HG02943 (cell line): ENCODE data around the gene RIMBP3C.
"Not testable (repeated sequence)": the region's sequence is repeated elsewhere in the genome, so short reads cannot be mapped to it uniquely, and the experiment has no call there.

ENCODE experiments used
- ATAC-seq: cut with Tn5 transposase; IDR thresholded peaks from one replicate; pipeline ENCODE4 v1.9.1; 2021; ENCODE audit warnings: mild to moderate bottlenecking, low read depth, moderate library complexity; ENCODE audit not compliant: unreplicated experiment

The RIMBP3C gene

DNA sequence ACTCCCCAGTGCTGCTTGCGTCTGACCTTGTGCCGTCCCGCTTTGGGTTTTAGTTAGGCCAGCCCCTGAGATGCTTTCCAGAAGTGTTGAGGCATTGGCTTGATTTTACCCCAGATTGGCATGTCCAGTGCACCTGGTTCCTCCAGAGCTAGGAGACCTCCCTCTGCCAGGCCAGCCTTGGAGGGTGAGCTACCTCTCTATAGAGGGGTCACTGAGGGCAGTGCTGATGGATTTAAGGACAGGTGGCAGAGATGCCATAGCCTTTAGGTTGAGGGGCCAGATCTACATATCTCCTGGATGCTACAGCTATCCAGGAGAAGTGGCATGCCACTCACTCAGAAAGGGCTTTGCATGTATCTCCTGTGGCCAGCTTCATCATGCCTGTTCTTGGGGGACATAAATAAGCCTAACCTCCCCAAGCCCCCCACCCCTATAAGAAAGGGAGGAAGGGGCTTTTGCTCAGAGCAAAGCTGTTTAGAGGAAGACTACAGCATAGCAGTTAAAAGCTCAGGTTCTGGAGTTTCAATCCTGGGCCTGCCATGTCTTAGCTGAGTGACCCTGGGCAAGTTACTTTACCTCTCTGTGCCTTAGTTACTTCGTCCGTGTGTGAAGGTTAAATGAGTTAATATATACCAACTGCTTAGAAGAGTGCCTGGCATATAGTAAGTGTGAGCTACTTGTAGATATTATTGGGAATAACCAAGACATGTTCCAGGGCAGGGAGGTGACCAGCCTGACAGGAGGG is 22.7 kb upstream of the RIMBP3C start:
- no peak for ATAC-seq

DNA sequence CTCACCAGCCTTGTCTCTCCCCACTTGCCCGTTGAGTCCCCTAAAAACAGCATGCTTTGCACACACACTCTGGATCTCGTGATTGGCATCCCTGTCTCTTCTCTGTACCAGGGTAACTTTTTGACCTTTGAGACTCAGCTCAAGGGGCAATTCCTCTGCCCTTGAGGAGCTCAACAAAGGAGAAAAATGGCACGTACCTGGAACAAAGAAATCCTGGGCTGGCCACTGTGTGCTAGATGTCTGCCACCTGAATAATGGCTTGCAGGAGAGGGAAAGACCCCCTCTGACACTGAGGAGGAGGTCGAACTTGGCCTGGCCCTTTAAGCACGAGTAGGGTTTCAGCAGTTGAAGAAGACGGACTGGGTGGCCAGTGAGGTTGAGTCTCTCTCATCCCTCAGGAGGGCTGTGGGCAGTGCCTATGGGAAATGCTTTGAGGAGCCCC is 22.1 kb upstream of the RIMBP3C start:
- ATAC-seq, result no peak

DNA sequence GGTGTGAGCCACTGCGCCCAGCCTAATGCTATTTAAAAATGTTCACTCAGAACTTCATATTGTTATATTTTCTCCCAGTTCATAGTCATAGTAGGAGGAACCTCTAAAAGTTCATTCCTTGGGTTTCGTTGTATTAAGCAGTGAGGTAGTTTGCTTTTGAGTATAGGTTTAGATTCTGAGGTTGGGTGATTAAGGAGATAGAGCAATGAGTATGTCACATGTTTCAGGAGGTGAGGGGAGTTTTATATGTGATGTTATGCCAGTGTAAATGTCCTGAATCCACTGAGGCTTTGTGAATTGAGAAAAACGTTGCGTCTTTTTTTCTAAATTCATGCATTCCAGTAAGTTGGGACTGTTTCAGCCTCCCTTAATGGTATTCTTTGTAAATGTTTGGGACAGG is 20.4 kb upstream of the RIMBP3C start:
- ATAC-seq, result no peak

DNA sequence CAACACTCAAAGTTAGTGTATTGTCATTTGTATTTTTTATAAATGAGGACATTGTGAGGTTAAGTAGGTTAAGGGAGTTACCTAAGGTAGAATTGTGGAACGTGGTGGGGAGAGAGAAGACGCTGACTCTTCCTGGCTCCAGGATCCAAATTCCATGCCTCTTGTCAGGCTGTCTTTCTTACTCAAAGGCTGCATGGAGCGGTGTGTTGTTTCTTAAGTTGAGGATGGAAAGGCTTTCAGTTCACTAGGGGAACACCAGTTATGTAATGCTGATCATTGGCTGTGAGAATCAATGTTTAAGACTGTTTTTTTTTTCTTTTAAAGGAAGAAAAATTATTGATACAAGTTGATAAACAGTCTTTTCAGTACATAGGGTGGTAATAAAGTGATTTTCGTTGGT is 19.1 kb upstream of the RIMBP3C start:
- ATAC-seq, result no peak

DNA sequence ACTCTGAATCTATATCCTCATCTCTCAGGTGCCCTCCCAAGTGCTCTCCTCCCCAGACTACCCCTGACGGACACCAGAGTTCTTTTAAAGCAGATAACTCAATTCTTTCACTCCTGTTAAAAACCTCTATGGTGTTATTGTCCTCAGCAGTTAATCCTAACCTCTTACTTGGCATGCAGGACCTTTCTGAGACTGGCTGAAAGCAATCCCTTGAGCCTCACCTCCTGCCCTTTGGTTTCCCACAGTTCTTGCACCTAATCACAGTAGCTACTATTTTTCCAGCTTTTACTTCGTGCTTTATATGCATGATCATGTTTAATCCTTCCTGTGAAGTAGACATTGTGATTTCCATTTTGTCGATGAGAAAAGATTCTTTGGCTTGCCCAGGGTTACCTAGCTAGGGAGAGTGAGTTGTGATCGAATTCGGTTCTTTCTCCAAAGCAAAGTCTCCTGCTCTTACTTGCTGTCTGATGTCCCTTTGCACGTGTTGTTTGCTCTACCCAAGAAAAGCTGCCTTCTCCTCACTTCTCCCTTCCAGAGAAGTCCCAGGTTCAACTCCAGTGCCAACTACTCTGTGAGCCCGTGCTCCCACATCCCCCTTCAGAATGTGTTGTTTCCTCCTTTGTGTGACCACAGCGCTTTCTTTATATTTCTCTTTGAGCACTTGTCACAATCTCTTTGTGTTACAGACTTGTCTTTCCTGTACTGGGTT is 18.4 kb upstream of the RIMBP3C start:
- no peak for ATAC-seq

DNA sequence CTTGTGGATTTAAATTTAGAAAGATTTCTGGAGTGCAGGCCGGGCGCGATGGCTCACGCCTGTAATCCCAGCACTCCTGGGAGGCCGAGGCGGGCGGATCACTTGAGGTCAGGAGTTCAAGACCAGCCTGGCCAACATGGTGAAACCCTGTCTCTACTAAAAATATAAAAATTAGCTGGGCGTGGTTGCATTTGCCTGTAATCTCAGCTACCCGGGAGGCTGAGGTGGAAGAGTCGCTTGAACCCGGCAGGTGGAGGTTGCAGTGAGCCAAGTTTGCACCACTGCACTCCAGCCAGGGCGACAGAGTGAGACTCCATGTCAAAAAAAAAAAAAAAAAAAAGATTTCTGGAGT is 17.8 kb upstream of the RIMBP3C start:
- not testable (repeated sequence) for ATAC-seq

DNA sequence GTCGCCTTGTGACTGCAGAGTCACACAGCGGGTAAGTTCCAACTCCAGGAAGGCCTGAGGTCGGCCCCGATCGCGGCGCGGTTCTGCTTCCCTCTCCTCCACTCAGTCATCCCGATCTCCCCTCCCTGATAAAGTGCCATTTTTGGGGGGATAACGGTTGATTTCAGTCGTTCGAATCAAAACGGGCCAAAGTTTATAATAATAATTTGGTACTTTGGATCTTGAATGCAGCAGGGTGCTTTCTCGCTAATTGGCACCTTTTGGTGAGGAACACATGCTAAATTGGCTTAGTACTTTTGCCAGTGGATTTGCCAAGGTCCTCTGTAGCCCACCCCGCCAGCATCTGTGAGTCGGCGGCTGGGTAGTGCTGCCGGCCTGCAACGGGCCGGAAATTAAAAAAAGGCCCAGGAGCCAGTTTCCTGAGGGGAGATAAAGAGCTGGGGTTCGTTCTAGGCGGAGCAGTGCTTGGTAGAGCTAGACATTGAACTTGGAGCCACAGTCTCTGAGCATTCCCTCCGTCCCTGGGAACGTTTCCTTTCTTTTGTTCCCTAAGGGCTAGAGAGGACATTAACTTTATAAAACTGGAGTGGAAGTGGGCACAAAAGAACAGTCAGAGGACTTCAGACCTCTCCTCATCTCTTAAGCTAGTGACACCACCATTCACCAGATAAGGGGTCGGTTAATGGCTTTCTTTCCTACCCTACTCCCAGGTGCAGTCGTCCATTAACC is 17.2 kb upstream of the RIMBP3C start:
- no peak for ATAC-seq

DNA sequence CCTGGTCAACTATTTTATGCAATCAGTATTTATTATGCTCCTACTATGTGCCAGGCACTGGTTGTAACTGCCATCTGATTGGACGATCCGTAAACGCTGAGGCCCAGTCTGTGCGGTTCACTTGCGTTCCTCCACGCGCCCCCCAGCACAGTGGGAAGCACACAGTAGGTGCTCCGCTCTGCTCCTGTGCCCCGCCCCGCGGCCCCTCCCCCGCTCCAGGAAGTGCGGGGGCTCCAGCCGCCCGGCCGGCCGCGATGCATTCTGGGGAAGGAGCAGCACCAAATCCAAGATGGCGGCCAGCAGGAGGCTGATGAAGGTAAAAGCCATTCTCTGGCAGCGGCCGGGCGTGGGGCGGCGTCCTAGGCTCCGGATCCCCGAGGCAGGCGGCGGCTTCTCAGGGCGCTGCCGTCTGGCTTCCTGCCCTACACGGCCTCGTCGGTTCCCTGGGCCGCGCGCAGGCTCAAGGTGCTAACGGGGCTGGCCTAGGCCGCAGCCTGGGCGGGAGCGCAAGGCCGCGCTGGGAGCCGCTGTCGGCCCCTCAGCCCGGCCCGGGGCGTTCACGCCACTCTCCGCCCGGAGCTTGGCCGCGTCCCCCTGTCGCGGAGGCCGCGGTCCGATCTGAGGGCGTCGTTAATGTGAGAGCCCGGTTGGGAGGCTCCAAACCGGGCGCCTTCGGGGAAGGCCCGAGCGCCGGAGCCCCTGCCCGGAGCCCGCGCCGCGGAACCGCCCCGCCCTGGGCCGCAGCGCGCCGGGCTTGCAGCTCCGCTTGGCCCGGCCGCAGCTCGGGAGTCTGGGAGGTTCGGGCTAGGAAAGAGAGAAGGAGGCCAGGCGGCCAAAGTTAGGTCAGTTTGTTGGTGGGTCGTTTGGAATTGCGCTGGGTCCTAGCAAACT is 16.4 kb upstream of the RIMBP3C start, which contains the start of gene UBE2L3:
Gene UBE2L3, plus strand, starts transcription at position 259 of the 891 bp plus-strand sequence. Its CDS starts 31 bp downstream, at position 290.
- no peak for ATAC-seq

DNA sequence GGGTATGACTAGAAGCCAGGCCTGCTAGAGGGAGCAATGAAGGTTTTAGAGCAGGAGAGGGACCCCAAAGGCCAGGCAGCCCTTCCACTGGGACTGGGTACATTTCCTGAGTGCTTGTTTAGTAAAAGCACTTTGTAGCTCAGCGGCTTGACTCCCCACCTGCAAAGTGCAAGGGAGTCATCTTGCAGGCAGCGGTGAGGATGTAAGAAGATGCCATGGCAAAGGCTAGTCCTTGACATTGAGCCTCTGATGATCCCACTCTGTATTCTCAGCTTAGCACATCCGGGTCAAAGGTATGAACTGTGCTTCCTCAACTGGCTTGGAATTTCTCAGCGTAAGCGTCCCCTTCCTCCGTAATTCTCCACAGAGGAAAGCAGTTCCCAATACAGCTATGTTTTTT is 13.2 kb upstream of the RIMBP3C start:
- no peak for ATAC-seq

DNA sequence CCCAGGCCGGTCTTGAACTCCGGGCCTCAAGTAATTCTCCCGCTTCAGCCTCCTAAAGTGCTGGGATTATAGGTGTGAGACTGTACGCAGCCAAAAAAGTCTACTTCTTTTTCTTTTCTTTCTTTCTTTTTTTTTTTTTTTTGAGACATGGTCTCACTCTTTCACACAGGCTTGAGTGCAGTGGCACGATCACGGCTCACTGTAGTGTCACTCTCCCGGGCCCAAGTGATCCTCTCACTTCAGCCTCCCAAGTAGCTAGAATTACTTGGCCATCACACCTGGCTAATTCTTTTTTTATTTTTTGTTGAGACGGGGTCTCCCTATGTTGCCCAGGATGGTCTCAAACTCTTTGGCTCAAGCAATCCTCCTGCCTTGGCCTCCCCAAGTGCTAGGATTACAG is 12.7 kb upstream of the RIMBP3C start:
- no peak for ATAC-seq

DNA sequence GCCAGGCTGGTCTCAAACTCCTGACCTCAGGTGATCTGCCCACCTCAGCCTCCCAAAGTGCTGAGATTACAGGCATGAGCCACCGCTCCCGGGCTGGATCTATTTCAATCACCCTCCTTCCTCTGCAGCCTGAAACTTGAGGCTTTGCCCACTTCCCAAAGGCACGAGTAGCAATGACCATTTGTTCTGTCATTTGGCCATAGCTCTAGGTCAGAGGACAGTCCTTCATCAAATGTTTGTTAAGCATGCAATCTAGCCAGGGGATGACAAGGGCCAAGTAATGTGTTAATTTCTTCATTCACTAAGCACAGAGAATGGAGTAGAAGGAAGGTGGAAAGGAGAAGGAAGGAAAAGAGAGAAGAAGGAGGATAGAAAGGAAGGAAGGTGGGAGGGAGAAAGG is 9.4 kb upstream of the RIMBP3C start:
- not testable (repeated sequence) for ATAC-seq

DNA sequence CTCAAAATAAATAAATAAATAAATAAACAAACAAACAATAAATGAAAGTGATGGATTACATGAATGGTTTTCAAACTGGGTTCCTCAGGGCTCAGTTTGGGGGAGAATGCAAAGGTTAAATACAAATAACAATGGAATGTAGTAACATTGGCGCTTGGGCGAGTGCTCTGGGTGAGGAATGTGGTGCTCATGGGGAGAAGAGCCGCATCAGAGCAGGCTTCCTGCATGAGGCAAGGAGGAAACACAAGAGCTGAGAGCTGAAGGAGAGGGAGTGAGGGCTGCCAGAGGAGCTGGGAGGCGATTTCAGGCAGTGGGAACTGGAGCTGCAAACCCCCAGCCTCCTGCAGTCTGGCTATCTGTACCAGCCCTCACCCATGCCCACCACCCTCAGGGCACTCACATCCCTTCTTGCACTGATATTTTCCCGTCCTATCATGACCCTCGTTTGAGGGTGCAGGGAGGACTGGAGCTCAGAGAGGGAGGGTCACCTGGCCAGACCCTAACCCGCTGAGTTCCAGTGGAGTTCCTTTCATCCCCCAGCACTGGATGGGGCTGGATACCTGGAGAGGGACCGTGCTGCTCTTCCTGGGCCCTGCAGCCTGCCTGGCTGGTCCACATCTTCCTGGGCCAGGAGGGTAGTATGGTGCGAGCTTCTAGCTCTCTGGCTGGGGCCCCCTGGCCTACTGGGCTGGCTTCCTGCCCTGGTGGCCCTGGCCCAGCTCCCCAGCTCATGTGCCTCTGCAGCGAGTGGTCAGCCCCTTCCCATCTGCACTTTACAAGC is 8.3 kb upstream of the RIMBP3C start:
- ATAC-seq, result not testable (repeated sequence)

DNA sequence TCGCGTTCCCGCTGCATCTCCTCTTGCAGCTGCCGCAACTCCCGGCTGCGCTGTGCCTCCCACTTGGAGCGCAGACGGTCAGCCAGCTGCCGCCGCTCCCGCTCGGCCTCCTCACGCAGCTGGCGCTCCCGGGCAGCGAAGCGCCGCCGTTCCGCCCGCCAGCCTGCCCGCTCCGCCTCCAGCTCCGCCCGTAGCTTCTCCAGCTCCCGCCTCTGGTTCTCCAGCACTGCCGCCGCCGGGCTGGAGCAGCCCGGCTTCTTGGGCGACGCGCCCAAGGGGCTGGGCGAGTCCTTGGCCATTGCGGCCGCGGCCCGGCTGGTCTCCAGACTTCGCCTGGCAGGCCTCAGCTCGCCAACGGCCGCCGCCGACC is 598 bp downstream of the RIMBP3C start:
- not testable (repeated sequence) for ATAC-seq

DNA sequence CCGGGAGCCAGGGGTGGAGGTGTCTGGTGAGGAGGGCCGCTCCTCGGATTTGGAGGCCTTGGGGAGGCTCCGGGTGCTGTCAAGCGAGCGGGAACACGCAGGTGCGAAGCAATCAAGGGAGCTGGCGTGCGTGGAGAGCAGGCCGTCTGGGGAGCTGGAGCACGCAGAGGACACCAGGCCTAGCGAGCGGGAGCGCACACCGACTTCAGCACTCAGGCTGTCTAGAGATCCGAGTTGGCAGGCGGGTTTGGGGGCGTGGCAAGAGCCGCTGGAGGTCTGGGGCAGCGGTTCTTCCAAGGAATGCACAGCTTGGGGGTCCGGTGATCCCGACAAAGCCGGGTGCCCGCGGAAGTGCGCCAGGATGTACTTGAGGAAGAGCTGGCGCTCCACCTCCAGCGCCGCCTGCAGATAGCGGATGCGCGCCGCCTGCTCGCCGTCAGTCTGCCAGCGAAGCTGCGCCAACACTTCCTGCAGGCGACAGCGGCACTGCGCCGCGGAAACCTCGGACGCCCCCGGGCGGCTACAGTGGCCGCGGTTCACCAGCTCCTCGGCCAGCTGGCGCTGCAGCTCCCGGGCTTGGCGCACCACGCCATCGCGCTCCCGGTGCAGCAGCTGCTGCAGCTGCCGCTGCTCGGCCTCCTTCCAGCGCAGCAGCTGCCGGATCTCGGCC is 1.1 kb downstream of the RIMBP3C start:
- not testable (repeated sequence) for ATAC-seq

DNA sequence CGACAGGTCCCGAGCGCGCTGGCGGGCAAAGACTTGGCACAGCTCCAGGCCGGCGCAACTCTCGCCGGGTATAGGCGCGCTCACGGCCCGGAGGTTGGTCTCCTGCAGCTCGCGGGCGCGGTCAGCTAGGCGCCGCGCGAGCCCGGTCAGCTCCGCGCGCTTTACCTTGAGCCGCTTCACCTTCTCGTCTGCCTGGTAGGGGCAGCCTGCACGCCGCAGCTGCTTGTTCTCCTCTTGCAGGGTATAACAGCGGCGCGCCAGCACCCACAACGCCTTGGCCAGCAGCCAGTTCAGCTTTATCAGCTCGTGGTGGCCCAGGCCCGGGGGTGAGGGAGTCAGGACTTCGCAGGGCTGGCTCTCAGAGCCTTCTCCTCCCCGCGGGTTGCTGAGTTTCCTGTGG is 1.7 kb downstream of the RIMBP3C start:
- not testable (repeated sequence) for ATAC-seq

DNA sequence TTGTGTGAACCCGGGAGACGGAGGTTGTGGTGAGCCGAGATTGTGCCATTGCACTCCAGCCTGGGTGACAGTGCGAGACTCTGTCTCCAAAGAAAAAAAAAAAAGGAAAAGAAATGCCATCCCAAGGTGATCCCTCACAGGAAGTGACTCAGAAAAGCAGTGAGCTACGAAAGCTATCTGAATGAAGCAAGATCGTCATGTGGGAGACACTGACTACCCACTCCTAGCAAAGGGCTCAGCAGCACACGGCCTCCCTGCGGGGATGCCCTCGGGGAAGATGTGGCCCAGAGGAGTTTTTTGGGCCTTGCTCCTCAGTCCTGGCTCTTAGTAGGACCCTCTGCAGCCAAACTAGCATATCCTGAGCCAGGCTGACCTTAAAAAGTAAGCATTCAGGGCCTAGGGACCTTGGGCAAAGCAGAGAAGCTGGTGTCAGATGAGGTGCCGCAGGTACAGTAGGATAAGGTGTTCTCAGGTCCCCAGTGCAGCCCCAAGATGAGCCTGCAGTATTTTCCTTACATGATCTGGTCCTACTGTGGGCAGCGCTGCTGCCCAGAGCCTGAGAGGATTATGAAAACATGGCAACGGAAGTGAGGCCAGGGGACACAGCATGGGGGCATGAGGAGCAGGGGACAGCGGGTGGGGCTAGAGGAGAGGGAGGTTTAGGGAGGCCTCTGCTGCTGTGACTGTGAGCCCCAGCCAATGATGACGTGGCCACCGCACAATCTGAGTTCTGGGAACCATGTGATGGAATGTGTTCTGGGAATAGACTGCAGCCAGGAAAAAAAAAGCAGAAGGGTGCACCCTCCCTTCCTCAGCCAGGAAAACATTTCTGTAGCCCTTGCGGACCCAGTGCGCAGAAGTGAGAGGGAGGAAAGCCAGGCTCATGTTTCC is 6.6 kb downstream of the RIMBP3C start:
- ATAC-seq, result not testable (repeated sequence)

DNA sequence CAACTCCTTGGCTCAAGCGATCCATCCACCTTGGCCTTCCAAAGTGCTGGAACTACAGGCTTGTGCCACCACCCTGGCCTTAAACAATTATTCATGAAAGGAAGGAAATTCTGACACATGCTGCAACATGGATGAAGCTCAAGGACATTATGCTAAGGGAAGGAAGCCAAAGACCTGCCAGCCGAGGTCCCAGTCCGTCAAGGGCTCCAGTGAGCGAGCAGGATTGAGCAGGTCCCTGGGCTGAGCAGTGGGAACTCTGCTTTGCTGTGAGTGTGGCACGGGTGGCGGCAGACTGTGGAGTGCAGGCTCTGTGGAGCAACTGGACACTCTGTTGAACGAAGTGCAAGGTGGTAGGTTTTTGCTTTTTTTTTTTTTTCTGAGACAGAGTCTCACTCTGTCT is 11.4 kb downstream of the RIMBP3C start:
- ATAC-seq, result not testable (repeated sequence)
